HCT116 (cell line): ENCODE measurements around the gene CSF2RB. TPM values are rescaled to one million over a fixed set of nuclear protein-coding genes. Genes with fewer than 3 reads are reported as not detected.

Experiments
- ATAC-seq: fragments of 200-7000 bp; cut with Tn5 transposase; 2 replicates; pipeline ENCODE4 v1.9.1; 2020; ENCODE audit warnings: mild to moderate bottlenecking, moderate library complexity
- BruUV-seq: library from RNA; stranded (reverse); fragments of 400-500 nt; replicated peaks from 2 replicates; lab custom pipeline; 2021; lab: Mats Ljungman, UMichigan
- CTCF ChIA-PET: fragments of 300-600 bp; sonication (Branson Sonifier 250); formaldehyde crosslinking; loops from one replicate; lab custom pipeline; 2021; ENCODE audit warnings: antibody characterized with exemption; lab: Charles Lee
- POLR2A ChIA-PET: fragments of 300-600, 350-600 bp; sonication (Branson Sonifier 250); formaldehyde crosslinking; loops from one replicate; lab custom pipeline; 2021; ENCODE audit warnings: antibody characterized with exemption; lab: Charles Lee
- RAD21 ChIA-PET, 2 experiments: fragments of 300-600 bp; sonication (Branson Sonifier 250); formaldehyde crosslinking; loops; one replicate each; lab custom pipeline; 2023; ENCODE audit warnings: low total read pairs in 2 of 2; ENCODE audit not compliant: uncharacterized antibody in 2 of 2, unreplicated experiment in 2 of 2, low non-redundant PET in 1 of 2; lab: Charles Lee
- DNase-seq: peaks from one replicate; pipeline ENCODE4 v3.0.0-alpha.2; 2010; ENCODE audit warnings: low read depth, low spot score
- H2AFZ ChIP-seq: fragments of 200-600 bp; shearing (Covaris generic), sonication (generic); 2 replicates; pipeline ENCODE4 v1.6.1; 2017; ENCODE audit warnings: low read depth, mixed run types, mixed read lengths, antibody characterized with exemption, low read length; ENCODE audit not compliant: poor library complexity, severe bottlenecking
- H3K27ac ChIP-seq: 2 replicates; pipeline ENCODE4 v1.5.1; 2012; ENCODE audit warnings: low read depth, low read length
- H3K27me3 ChIP-seq: fragments of 200-600 bp; sonication (generic); 2 replicates; pipeline ENCODE4 v1.6.1; 2016; ENCODE audit warnings: mixed run types, low read length, mixed read lengths; ENCODE audit not compliant: insufficient read depth
- H3K36me3 ChIP-seq, 2 experiments: fragments of 200-500 bp in 1 of 2; fragments of 200-600 bp in 1 of 2; sonication (Bioruptor generic) in 1 of 2; sonication (generic) in 1 of 2; 2 replicates each; pipeline versions ENCODE4 v1.5.1 to v1.6.1; 2014 to 2016; ENCODE audit warnings: low read length in 2 of 2, inconsistent platforms in 1 of 2, mixed read lengths in 1 of 2, mixed run types in 1 of 2; ENCODE audit not compliant: insufficient read depth in 2 of 2, control insufficient read depth in 1 of 2
- H3K4me1 ChIP-seq, 2 experiments: fragments of 200-600 bp in 1 of 2; sonication (generic) in 1 of 2; 2 replicates each; pipeline versions ENCODE4 v1.5.1 to v1.6.1; 2012 to 2017; ENCODE audit warnings: low read length in 2 of 2, inconsistent platforms in 1 of 2, mild to moderate bottlenecking in 1 of 2, mixed read lengths in 1 of 2, mixed run types in 1 of 2, moderate library complexity in 1 of 2; ENCODE audit not compliant: insufficient read depth in 2 of 2, control insufficient read depth in 1 of 2
- H3K4me2 ChIP-seq: fragments of 200-600 bp; sonication (generic); 2 replicates; pipeline ENCODE4 v1.6.1; 2017; ENCODE audit warnings: mixed run types, low read length, mixed read lengths
- H3K4me3 ChIP-seq, 2 experiments: fragments of 200-600 bp in 1 of 2; sonication (generic) in 1 of 2; replicated peaks in 1 of 2; 2 replicates each; pipeline ENCODE4 v1.5.1; 2011 to 2016; ENCODE audit warnings: low read length in 2 of 2, control low read depth in 1 of 2, low read depth in 1 of 2, mild to moderate bottlenecking in 1 of 2, mixed read lengths in 1 of 2, mixed run types in 1 of 2
- H3K79me2 ChIP-seq: fragments of 200-600 bp; sonication (generic); 2 replicates; pipeline ENCODE4 v1.6.1; 2017; ENCODE audit warnings: mild to moderate bottlenecking, mixed run types, low read length, moderate library complexity, mixed read lengths; ENCODE audit not compliant: insufficient read depth
- H3K9ac ChIP-seq: fragments of 200-600 bp; sonication (generic); 2 replicates; pipeline ENCODE4 v1.6.1; 2016; ENCODE audit warnings: low read length, mixed read lengths
- H3K9me2 ChIP-seq: fragments of 200-600 bp; sonication (generic), shearing (Covaris generic); 2 replicates; pipeline ENCODE4 v1.6.1; 2017; ENCODE audit warnings: mixed run types, mild to moderate bottlenecking, moderate library complexity; ENCODE audit not compliant: insufficient read depth
- H3K9me3 ChIP-seq, 2 experiments: fragments of 200-500 bp in 1 of 2; fragments of 200-600 bp in 1 of 2; sonication (Bioruptor generic) in 1 of 2; sonication (generic) in 1 of 2; 2 replicates each; pipeline ENCODE4 v1.6.1; 2014 to 2017; ENCODE audit warnings: low read length in 2 of 2, mixed read lengths in 2 of 2, inconsistent platforms in 1 of 2, low read depth in 1 of 2, mild to moderate bottlenecking in 1 of 2, mixed run types in 1 of 2, moderate library complexity in 1 of 2; ENCODE audit not compliant: control insufficient read depth in 1 of 2, insufficient read depth in 1 of 2
- H4K20me1 ChIP-seq: fragments of 200-600 bp; sonication (generic), shearing (Covaris generic); 2 replicates; pipeline ENCODE4 v1.6.1; 2017; ENCODE audit warnings: mixed run types, mild to moderate bottlenecking, moderate library complexity; ENCODE audit not compliant: insufficient read depth
- CBX3 ChIP-seq: IDR thresholded peaks from 2 replicates; pipeline ENCODE4 v1.6.1; 2012; ENCODE audit warnings: low read depth
- ELF1 ChIP-seq: IDR thresholded peaks from 2 replicates; pipeline ENCODE4 v1.6.1; 2012; ENCODE audit warnings: low read depth, borderline replicate concordance
- EZH2 ChIP-seq: fragments of 200-600 bp; sonication (generic); IDR thresholded peaks from 2 replicates; pipeline ENCODE4 v1.6.1; 2017; ENCODE audit warnings: antibody characterized with exemption, mixed run types
- EZH2phosphoT487 ChIP-seq: fragments of 200-600 bp; IDR thresholded peaks from 2 replicates; pipeline ENCODE4 v1.6.1; 2018; ENCODE audit warnings: antibody characterized with exemption, borderline replicate concordance
- FOSL1 ChIP-seq: IDR thresholded peaks from 2 replicates; pipeline ENCODE4 v1.6.1; 2012; ENCODE audit warnings: low read depth
- JUND ChIP-seq: IDR thresholded peaks from 2 replicates; pipeline ENCODE4 v1.6.1; 2012
- MAX ChIP-seq: IDR thresholded peaks from 2 replicates; pipeline ENCODE4 v1.6.1; 2012
- SP1 ChIP-seq: IDR thresholded peaks from 2 replicates; pipeline ENCODE4 v1.6.1; 2012; ENCODE audit warnings: low read depth
- SRF ChIP-seq: IDR thresholded peaks from 2 replicates; pipeline ENCODE4 v1.6.1; 2012; ENCODE audit warnings: low read depth
- TCF7L2 ChIP-seq: IDR thresholded peaks from 2 replicates; pipeline ENCODE4 v1.7.0; 2011; ENCODE audit warnings: borderline replicate concordance, inconsistent platforms; ENCODE audit not compliant: insufficient read depth, insufficient read length; ENCODE audit errors: extremely low read depth
- ZFX ChIP-seq: fragments of 450-650 bp; IDR thresholded peaks from 2 replicates; pipeline ENCODE4 v1.6.1; 2017
- ZNF274 ChIP-seq: fragments of 200-500 bp; sonication (Bioruptor generic); IDR thresholded peaks from 2 replicates; pipeline ENCODE4 v1.6.1; 2014; ENCODE audit warnings: mild to moderate bottlenecking, low read depth, low read length, inconsistent platforms
- intact Hi-C: fragments of 100-400 bp; cut with micrococcal nuclease; formaldehyde crosslinking; loops from 2 replicates; pipeline ENCODE4 v1.10.0; 2022
- total RNA-seq: library from RNA; stranded (reverse); gene quantifications from one replicate; pipeline ENCODE4 v1.2.1, GENCODE V29; 2021; ENCODE audit not compliant: unreplicated experiment
- TF ChIP-seq, protein P1 (sequence below): IDR thresholded peaks from 2 replicates; pipeline ENCODE4 v1.6.1; 2012; ENCODE audit warnings: low read depth
- TF ChIP-seq, protein P2 (sequence below): IDR thresholded peaks from 2 replicates; pipeline ENCODE4 v1.6.1; 2012

CSF2RB gene
- total RNA-seq, 1 experiment from 2014 or later = 0.10 TPM

GRCh38 chr22:36901411-36902142 is 11.9 kb upstream of the CSF2RB start (continued):
- TF ChIP-seq, protein P1, sequence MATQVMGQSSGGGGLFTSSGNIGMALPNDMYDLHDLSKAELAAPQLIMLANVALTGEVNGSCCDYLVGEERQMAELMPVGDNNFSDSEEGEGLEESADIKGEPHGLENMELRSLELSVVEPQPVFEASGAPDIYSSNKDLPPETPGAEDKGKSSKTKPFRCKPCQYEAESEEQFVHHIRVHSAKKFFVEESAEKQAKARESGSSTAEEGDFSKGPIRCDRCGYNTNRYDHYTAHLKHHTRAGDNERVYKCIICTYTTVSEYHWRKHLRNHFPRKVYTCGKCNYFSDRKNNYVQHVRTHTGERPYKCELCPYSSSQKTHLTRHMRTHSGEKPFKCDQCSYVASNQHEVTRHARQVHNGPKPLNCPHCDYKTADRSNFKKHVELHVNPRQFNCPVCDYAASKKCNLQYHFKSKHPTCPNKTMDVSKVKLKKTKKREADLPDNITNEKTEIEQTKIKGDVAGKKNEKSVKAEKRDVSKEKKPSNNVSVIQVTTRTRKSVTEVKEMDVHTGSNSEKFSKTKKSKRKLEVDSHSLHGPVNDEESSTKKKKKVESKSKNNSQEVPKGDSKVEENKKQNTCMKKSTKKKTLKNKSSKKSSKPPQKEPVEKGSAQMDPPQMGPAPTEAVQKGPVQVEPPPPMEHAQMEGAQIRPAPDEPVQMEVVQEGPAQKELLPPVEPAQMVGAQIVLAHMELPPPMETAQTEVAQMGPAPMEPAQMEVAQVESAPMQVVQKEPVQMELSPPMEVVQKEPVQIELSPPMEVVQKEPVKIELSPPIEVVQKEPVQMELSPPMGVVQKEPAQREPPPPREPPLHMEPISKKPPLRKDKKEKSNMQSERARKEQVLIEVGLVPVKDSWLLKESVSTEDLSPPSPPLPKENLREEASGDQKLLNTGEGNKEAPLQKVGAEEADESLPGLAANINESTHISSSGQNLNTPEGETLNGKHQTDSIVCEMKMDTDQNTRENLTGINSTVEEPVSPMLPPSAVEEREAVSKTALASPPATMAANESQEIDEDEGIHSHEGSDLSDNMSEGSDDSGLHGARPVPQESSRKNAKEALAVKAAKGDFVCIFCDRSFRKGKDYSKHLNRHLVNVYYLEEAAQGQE = no peak
- TF ChIP-seq TCF7L2 (no peak), SRF (no peak), EZH2phosphoT487 (no peak)

- ChIA-PET RAD21 (no interaction called here), CTCF (no interaction called here), POLR2A (no interaction called here)
- Histone ChIP-seq H3K4me2 (no peak overlapping the region), H2AFZ (no peak overlapping the region), H3K27me3 (peaks cover 9% of the 10 kb centered on the region), H3K36me3 (no peaks in the 10 kb centered on the region), H4K20me1 (no peaks in the 10 kb centered on the region), H3K9me2 (no peaks in the 10 kb centered on the region), H3K79me2 (no peaks in the 10 kb centered on the region), H3K9ac (no peak overlapping the region), H3K27ac (no peak overlapping the region), H3K4me3 (no peak overlapping the region), H3K4me1 (no peaks in the 10 kb centered on the region), H3K9me3 (no peaks in the 10 kb centered on the region; a peak in 1 of 4 replicates)
- ATAC-seq = no peak
- intact Hi-C loops = no loop called here
- no TSS peak for BruUV-seq
- DNase-seq = no peak
- TF ChIP-seq JUND (no peak), CBX3 (no peak), MAX (no peak), ZNF274 (no peak), SRF (no peak), FOSL1 (no peak), TCF7L2 (no peak), EZH2 (no peak), SP1 (no peak), ZFX (no peak), ELF1 (no peak)
- TF ChIP-seq, protein P1 = no peak
- TF ChIP-seq, protein P2, sequence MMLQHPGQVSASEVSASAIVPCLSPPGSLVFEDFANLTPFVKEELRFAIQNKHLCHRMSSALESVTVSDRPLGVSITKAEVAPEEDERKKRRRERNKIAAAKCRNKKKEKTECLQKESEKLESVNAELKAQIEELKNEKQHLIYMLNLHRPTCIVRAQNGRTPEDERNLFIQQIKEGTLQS = no peak
Observed at GRCh38 chr22:36902143-36902926, 11.1 kb upstream of the CSF2RB start.
